K562 (cell line): Measurements from ENCODE around the gene BRCA1. TPM values are rescaled to one million over a fixed set of nuclear protein-coding genes. Genes with fewer than 3 reads are reported as not detected.

Experiments
- BCL6 ChIP-seq: fragments of 250-450 bp; sonication (Bioruptor Pico); IDR thresholded peaks from 2 replicates; pipeline ENCODE4 v1.4.0; 2020
- BCOR ChIP-seq: fragments of 450-650 bp; IDR thresholded peaks from 2 replicates; pipeline ENCODE4 v1.6.1; 2016
- BRD9 ChIP-seq: fragments of 450-650 bp; IDR thresholded peaks from 2 replicates; pipeline ENCODE4 v1.6.1; 2018; ENCODE audit warnings: low read depth; ENCODE audit not compliant: partially characterized antibody
- CBX1 ChIP-seq: sonication (generic); IDR thresholded peaks from 2 replicates; pipeline ENCODE4 v1.6.1; 2016; ENCODE audit warnings: antibody characterized with exemption, low read depth, mild to moderate bottlenecking
- ETV6 ChIP-seq, 3 experiments: fragments of 150-350 bp in 1 of 3; sonication (generic) in 1 of 3; formaldehyde crosslinking in 1 of 3; IDR thresholded peaks; 2 replicates each; pipeline versions ENCODE4 v1.6.1 to v1.8.0; 2014 to 2022; ENCODE audit warnings: borderline replicate concordance in 2 of 3, low read depth in 2 of 3, antibody characterized with exemption in 1 of 3, low read length in 1 of 3, mild to moderate bottlenecking in 1 of 3, missing genetic modification reagents in 1 of 3
- KAT7 ChIP-seq: sonication (generic); formaldehyde crosslinking; IDR thresholded peaks from 2 replicates; pipeline ENCODE4 v1.8.0; 2022; ENCODE audit warnings: missing genetic modification reagents, mild to moderate bottlenecking, borderline replicate concordance
- LCOR ChIP-seq: sonication (generic); formaldehyde crosslinking; IDR thresholded peaks from 2 replicates; pipeline ENCODE4 v1.8.0; 2022; ENCODE audit warnings: mild to moderate bottlenecking, missing genetic modification reagents
- MBD2 ChIP-seq: sonication (generic); IDR thresholded peaks from 2 replicates; pipeline ENCODE4 v1.6.1; 2016; ENCODE audit warnings: low read depth, borderline replicate concordance
- SMAD4 ChIP-seq: fragments of 250-450 bp; sonication (Bioruptor Pico); conservative IDR thresholded peaks from 2 replicates; pipeline ENCODE4 v1.8.0; 2021; ENCODE audit warnings: inconsistent platforms, mild to moderate bottlenecking, moderate library complexity
- ZNF436 ChIP-seq: fragments of 250-450, 450-650 bp; sonication (Bioruptor Pico); formaldehyde crosslinking; IDR thresholded peaks from 2 replicates; pipeline ENCODE4 v1.7.0; 2020; ENCODE audit warnings: mild to moderate bottlenecking
- ZNF644 ChIP-seq: fragments of 200-800 bp; sonication (Bioruptor generic); IDR thresholded peaks from 2 replicates; pipeline ENCODE4 v1.6.1; 2016; ENCODE audit warnings: low read depth, missing genetic modification characterization, missing compliant biosample characterization
- polyA plus RNA-seq, 8 experiments: library from polyadenylated mRNA; depleted of rRNA in 4 of 8; stranded (reverse) in 5 of 8; unstranded in 3 of 8; fragments of >200 nt; fragmentation: Nextera tagmentation in 2 of 8; fragmentation: Illumina TruSeq in 1 of 8; extraction: Ambion mirVana in 2 of 8; extraction: Trizol in 1 of 8; gene quantifications; 2 replicates each; pipeline versions ENCODE4 v1.2.1 to v1.2.3, GENCODE V29; 2011 to 2014; ENCODE audit warnings: inconsistent platforms in 1 of 8, missing spikeins in 1 of 8
- total RNA-seq, 7 experiments: library from RNA; depleted of rRNA in 6 of 7; stranded (reverse); fragments of >200 nt in 6 of 7; fragmentation: Illumina TruSeq in 2 of 7; extraction: Trizol in 2 of 7; gene quantifications; 2 replicates each; pipeline versions ENCODE4 v1.2.1 to v1.2.3, GENCODE V29; 2011 to 2021; ENCODE audit warnings: low replicate concordance in 1 of 7
- TF ChIP-seq, protein P1 (sequence below): fragments of 450-650 bp; IDR thresholded peaks from 2 replicates; pipeline ENCODE4 v1.6.1; 2016; ENCODE audit warnings: low read depth
- TF ChIP-seq, protein P2 (sequence below): fragments of 250-450 bp; sonication (Bioruptor Pico); IDR thresholded peaks from 2 replicates; pipeline ENCODE4 v1.8.0; 2022; ENCODE audit warnings: inconsistent platforms, mild to moderate bottlenecking, moderate library complexity, borderline replicate concordance
- TF ChIP-seq, protein P3 (sequence below): sonication (generic); formaldehyde crosslinking; IDR thresholded peaks from 2 replicates; pipeline ENCODE4 v1.8.1; 2023; ENCODE audit warnings: mild to moderate bottlenecking, missing genetic modification reagents

Gene BRCA1
- total and polyA plus RNA-seq, 9 of the 15 experiments (the other 6 are each of a cell fraction or from before 2014, with no cell fraction given), result 25.9 to 95.3 (median 62.3) TPM

DNA sequence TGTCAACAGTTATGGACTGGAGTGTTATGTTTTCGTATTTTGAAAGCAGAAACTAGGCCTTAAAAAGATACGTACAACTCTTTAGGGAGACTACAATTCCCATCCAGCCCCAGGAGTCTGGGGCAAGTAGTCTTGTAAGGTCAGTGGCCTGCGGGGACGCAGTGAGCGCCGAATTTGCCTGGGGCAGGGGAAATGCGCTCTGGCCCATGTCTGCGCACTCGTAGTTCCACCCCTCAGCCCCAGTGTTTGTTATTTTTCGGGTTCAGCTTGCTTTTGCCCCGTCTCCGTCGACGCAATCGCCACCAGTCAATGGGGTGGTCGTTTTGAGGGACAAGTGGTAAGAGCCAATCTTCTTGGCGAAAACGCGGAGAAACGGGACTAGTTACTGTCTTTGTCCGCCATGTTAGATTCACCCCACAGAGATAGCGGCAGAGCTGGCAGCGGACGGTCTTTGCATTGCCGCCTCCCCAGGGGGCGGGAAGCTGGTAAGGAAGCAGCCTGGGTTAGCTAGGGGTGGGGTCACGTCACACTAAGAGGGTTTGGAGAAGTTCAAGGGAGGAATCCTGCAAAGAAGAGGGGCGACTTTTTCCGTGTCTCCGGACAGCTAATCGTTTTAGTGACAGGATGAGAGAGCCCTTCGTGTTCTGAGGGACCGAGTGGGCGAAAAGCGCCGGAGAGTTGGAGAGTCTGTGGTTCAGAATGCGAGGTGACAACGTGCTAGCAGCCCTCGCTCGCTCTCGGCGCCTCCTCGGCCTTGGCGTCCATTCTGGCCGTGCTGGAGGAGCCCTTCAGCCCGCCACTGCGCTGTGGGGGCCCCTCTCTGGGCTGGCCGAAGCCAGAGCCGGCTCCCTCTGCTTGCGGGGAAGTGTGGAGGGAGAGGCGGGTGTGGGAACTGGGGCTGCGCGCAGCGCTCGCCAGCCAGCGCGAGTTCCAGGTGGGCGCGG lies 1.1 kb upstream of the BRCA1 start (continued):
- TF ChIP-seq, protein P1, sequence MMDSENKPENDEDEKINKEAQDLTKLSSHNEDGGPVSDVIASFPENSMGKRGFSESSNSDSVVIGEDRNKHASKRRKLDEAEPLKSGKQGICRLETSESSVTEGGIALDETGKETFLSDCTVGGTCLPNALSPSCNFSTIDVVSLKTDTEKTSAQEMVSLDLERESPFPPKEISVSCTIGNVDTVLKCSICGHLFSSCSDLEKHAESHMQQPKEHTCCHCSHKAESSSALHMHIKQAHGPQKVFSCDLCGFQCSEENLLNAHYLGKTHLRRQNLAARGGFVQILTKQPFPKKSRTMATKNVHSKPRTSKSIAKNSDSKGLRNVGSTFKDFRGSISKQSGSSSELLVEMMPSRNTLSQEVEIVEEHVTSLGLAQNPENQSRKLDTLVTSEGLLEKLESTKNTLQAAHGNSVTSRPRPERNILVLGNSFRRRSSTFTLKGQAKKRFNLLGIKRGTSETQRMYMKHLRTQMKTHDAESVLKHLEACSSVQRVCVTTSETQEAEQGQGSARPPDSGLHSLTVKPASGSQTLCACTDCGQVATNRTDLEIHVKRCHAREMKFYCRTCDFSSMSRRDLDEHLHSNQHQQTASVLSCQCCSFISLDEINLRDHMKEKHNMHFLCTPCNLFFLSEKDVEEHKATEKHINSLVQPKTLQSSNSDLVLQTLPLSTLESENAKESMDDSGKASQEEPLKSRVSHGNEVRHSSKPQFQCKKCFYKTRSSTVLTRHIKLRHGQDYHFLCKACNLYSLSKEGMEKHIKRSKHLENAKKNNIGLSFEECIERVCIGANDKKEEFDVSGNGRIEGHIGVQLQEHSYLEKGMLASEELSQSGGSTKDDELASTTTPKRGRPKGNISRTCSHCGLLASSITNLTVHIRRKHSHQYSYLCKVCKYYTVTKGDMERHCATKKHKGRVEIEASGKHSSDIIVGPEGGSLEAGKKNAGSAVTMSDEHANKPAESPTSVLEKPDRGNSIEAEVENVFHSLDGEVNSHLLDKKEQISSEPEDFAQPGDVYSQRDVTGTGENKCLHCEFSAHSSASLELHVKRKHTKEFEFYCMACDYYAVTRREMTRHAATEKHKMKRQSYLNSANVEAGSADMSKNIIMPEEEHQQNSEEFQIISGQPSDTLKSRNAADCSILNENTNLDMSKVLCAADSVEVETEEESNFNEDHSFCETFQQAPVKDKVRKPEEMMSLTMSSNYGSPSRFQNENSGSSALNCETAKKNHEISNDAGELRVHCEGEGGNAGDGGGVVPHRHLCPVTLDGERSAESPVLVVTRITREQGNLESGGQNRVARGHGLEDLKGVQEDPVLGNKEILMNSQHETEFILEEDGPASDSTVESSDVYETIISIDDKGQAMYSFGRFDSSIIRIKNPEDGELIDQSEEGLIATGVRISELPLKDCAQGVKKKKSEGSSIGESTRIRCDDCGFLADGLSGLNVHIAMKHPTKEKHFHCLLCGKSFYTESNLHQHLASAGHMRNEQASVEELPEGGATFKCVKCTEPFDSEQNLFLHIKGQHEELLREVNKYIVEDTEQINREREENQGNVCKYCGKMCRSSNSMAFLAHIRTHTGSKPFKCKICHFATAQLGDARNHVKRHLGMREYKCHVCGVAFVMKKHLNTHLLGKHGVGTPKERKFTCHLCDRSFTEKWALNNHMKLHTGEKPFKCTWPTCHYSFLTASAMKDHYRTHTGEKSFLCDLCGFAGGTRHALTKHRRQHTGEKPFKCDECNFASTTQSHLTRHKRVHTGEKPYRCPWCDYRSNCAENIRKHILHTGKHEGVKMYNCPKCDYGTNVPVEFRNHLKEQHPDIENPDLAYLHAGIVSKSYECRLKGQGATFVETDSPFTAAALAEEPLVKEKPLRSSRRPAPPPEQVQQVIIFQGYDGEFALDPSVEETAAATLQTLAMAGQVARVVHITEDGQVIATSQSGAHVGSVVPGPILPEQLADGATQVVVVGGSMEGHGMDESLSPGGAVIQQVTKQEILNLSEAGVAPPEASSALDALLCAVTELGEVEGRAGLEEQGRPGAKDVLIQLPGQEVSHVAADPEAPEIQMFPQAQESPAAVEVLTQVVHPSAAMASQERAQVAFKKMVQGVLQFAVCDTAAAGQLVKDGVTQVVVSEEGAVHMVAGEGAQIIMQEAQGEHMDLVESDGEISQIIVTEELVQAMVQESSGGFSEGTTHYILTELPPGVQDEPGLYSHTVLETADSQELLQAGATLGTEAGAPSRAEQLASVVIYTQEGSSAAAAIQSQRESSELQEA, result no peak
- TF ChIP-seq ETV6 (IDR thresholded peaks at IDR 0.05; ENCODE audit: borderline replicate concordance in 1 of 2, low read depth in 2 of 2, low read length in 1 of 2) (no peak), ETV6 (CRISPR knock-in tag; IDR thresholded peaks at IDR 0.05; ENCODE audit: borderline replicate concordance) (no peak), CBX1 (0 out of 2 replicates have a peak, but pooled peaks have one; percentile 25), LCOR (CRISPR knock-in tag) (0 out of 2 replicates have a peak, but pooled peaks have one; percentile 55), SMAD4 (no peak), ZNF644 (0 out of 2 replicates have a peak, but pooled peaks have one; percentile 12), BCL6 (CRISPR knock-in tag) (no peak), MBD2 (no peak), KAT7 (CRISPR knock-in tag) (peak; percentile 68; the same call in 1 of the 2 replicates), BCOR (no peak), BRD9 (peak; percentile 18), ZNF436 (CRISPR knock-in tag) (no peak)
- TF ChIP-seq, protein P2, sequence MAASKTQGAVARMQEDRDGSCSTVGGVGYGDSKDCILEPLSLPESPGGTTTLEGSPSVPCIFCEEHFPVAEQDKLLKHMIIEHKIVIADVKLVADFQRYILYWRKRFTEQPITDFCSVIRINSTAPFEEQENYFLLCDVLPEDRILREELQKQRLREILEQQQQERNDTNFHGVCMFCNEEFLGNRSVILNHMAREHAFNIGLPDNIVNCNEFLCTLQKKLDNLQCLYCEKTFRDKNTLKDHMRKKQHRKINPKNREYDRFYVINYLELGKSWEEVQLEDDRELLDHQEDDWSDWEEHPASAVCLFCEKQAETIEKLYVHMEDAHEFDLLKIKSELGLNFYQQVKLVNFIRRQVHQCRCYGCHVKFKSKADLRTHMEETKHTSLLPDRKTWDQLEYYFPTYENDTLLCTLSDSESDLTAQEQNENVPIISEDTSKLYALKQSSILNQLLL (CRISPR knock-in tag), result no peak
- TF ChIP-seq, protein P3, sequence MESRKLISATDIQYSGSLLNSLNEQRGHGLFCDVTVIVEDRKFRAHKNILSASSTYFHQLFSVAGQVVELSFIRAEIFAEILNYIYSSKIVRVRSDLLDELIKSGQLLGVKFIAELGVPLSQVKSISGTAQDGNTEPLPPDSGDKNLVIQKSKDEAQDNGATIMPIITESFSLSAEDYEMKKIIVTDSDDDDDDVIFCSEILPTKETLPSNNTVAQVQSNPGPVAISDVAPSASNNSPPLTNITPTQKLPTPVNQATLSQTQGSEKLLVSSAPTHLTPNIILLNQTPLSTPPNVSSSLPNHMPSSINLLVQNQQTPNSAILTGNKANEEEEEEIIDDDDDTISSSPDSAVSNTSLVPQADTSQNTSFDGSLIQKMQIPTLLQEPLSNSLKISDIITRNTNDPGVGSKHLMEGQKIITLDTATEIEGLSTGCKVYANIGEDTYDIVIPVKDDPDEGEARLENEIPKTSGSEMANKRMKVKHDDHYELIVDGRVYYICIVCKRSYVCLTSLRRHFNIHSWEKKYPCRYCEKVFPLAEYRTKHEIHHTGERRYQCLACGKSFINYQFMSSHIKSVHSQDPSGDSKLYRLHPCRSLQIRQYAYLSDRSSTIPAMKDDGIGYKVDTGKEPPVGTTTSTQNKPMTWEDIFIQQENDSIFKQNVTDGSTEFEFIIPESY (CRISPR knock-in tag), result peak; percentile 86
